GM23338 (cell line): Measurements from ENCODE around the gene PARP1.

Experiments
- EZH2 ChIP-seq: fragments of 200-600 bp; sonication (generic); IDR thresholded peaks from one replicate; pipeline ENCODE4 v1.8.0; 2017; ENCODE audit warnings: antibody characterized with exemption, mild to moderate bottlenecking, low read depth; ENCODE audit not compliant: unreplicated experiment
- EZH2phosphoT487 ChIP-seq: fragments of 200-600 bp; sonication (generic); IDR thresholded peaks from one replicate; pipeline ENCODE4 v1.8.1; 2018; ENCODE audit warnings: antibody characterized with exemption; ENCODE audit not compliant: unreplicated experiment
- POLR2AphosphoS5 ChIP-seq: IDR thresholded peaks from 2 replicates; pipeline ENCODE4 v1.6.1; 2016; ENCODE audit warnings: antibody characterized with exemption, low read depth
- ZNF331 ChIP-seq: fragments of 250-450 bp; sonication (Bioruptor Pico); IDR thresholded peaks from 2 replicates; pipeline ENCODE4 v1.5.0; 2020; ENCODE audit warnings: low read depth, mild to moderate bottlenecking, moderate library complexity
- TF ChIP-seq, protein P1 (sequence below), 2 experiments: fragments of 200-600 bp in 1 of 2; sonication (generic) in 1 of 2; conservative IDR thresholded peaks; 2 replicates each; pipeline versions ENCODE4 v1.5.1 to v1.6.1; 2016 to 2017; ENCODE audit warnings: antibody characterized with exemption in 2 of 2, low read depth in 2 of 2, mild to moderate bottlenecking in 2 of 2, moderate library complexity in 1 of 2
- TF ChIP-seq, protein P2 (sequence below): fragments of 250-450 bp; sonication (Bioruptor Pico); IDR thresholded peaks from 2 replicates; pipeline ENCODE4 v1.5.0; 2020; ENCODE audit warnings: mild to moderate bottlenecking, moderate library complexity
- TF ChIP-seq, protein P3 (sequence below): IDR thresholded peaks from one replicate; pipeline ENCODE4 v1.6.1; 2018; ENCODE audit warnings: antibody characterized with exemption; ENCODE audit not compliant: unreplicated experiment

DNA sequence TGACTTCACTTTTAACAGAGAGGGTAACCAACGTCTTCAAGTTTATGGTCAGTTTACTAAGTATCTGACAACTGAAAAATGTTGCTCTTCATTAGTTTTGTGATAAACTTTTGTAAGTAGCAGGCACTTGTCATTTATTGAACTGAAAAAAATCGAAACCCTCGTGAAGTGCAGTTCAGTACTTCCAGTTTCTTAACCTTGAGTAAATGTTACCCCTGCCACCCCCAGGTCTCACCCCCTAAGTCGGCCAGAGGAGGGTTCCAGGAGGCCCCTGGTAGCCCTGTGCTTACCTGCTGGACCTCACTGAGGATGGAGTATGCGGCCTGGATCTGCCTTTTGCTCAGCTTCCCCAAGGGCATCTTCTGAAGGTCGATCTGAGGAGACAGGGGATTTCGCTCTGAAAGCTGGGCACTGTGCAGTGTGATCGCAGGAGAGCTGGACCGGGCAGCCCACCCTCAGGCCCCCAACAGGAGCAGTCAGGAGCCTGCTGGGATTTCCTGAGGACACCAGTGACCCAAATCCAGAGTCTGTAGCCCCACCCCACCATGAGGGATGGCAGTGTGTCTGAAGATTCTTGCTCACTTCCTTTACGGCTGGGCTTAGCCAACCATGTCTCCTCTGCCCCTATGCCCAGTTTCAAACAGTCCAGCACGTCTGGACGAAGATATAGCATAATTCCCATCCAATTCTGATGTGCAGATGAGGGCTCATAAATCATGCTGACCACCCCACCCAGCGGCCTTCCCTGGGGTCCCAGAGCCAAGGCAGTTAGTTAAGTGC, 37.6 kb downstream of the PARP1 start:
- TF ChIP-seq, protein P1, sequence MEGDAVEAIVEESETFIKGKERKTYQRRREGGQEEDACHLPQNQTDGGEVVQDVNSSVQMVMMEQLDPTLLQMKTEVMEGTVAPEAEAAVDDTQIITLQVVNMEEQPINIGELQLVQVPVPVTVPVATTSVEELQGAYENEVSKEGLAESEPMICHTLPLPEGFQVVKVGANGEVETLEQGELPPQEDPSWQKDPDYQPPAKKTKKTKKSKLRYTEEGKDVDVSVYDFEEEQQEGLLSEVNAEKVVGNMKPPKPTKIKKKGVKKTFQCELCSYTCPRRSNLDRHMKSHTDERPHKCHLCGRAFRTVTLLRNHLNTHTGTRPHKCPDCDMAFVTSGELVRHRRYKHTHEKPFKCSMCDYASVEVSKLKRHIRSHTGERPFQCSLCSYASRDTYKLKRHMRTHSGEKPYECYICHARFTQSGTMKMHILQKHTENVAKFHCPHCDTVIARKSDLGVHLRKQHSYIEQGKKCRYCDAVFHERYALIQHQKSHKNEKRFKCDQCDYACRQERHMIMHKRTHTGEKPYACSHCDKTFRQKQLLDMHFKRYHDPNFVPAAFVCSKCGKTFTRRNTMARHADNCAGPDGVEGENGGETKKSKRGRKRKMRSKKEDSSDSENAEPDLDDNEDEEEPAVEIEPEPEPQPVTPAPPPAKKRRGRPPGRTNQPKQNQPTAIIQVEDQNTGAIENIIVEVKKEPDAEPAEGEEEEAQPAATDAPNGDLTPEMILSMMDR (conservative IDR thresholded peaks at IDR 0.05; ENCODE audit: low read depth in 2 of 2), result no peak
- no peak for TF ChIP-seq EZH2
- no peak for TF ChIP-seq POLR2AphosphoS5
- TF ChIP-seq ZNF331 (CRISPR knock-in tag), result no peak
- TF ChIP-seq, protein P2, sequence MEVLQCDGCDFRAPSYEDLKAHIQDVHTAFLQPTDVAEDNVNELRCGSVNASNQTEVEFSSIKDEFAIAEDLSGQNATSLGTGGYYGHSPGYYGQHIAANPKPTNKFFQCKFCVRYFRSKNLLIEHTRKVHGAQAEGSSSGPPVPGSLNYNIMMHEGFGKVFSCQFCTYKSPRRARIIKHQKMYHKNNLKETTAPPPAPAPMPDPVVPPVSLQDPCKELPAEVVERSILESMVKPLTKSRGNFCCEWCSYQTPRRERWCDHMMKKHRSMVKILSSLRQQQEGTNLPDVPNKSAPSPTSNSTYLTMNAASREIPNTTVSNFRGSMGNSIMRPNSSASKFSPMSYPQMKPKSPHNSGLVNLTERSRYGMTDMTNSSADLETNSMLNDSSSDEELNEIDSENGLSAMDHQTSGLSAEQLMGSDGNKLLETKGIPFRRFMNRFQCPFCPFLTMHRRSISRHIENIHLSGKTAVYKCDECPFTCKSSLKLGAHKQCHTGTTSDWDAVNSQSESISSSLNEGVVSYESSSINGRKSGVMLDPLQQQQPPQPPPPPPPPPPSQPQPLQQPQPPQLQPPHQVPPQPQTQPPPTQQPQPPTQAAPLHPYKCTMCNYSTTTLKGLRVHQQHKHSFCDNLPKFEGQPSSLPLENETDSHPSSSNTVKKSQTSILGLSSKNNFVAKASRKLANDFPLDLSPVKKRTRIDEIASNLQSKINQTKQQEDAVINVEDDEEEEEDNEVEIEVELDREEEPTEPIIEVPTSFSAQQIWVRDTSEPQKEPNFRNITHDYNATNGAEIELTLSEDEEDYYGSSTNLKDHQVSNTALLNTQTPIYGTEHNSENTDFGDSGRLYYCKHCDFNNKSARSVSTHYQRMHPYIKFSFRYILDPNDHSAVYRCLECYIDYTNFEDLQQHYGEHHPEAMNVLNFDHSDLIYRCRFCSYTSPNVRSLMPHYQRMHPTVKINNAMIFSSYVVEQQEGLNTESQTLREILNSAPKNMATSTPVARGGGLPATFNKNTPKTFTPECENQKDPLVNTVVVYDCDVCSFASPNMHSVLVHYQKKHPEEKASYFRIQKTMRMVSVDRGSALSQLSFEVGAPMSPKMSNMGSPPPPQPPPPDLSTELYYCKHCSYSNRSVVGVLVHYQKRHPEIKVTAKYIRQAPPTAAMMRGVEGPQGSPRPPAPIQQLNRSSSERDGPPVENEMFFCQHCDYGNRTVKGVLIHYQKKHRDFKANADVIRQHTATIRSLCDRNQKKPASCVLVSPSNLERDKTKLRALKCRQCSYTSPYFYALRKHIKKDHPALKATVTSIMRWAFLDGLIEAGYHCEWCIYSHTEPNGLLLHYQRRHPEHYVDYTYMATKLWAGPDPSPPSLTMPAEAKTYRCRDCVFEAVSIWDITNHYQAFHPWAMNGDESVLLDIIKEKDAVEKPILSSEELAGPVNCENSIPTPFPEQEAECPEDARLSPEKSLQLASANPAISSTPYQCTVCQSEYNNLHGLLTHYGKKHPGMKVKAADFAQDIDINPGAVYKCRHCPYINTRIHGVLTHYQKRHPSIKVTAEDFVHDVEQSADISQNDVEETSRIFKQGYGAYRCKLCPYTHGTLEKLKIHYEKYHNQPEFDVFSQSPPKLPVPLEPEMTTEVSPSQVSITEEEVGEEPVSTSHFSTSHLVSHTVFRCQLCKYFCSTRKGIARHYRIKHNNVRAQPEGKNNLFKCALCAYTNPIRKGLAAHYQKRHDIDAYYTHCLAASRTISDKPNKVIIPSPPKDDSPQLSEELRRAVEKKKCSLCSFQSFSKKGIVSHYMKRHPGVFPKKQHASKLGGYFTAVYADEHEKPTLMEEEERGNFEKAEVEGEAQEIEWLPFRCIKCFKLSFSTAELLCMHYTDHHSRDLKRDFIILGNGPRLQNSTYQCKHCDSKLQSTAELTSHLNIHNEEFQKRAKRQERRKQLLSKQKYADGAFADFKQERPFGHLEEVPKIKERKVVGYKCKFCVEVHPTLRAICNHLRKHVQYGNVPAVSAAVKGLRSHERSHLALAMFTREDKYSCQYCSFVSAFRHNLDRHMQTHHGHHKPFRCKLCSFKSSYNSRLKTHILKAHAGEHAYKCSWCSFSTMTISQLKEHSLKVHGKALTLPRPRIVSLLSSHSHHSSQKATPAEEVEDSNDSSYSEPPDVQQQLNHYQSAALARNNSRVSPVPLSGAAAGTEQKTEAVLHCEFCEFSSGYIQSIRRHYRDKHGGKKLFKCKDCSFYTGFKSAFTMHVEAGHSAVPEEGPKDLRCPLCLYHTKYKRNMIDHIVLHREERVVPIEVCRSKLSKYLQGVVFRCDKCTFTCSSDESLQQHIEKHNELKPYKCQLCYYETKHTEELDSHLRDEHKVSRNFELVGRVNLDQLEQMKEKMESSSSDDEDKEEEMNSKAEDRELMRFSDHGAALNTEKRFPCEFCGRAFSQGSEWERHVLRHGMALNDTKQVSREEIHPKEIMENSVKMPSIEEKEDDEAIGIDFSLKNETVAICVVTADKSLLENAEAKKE (CRISPR knock-in tag), result no peak
- no peak for TF ChIP-seq EZH2phosphoT487
- TF ChIP-seq, protein P3, sequence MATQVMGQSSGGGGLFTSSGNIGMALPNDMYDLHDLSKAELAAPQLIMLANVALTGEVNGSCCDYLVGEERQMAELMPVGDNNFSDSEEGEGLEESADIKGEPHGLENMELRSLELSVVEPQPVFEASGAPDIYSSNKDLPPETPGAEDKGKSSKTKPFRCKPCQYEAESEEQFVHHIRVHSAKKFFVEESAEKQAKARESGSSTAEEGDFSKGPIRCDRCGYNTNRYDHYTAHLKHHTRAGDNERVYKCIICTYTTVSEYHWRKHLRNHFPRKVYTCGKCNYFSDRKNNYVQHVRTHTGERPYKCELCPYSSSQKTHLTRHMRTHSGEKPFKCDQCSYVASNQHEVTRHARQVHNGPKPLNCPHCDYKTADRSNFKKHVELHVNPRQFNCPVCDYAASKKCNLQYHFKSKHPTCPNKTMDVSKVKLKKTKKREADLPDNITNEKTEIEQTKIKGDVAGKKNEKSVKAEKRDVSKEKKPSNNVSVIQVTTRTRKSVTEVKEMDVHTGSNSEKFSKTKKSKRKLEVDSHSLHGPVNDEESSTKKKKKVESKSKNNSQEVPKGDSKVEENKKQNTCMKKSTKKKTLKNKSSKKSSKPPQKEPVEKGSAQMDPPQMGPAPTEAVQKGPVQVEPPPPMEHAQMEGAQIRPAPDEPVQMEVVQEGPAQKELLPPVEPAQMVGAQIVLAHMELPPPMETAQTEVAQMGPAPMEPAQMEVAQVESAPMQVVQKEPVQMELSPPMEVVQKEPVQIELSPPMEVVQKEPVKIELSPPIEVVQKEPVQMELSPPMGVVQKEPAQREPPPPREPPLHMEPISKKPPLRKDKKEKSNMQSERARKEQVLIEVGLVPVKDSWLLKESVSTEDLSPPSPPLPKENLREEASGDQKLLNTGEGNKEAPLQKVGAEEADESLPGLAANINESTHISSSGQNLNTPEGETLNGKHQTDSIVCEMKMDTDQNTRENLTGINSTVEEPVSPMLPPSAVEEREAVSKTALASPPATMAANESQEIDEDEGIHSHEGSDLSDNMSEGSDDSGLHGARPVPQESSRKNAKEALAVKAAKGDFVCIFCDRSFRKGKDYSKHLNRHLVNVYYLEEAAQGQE, result no peak
